CD4-positive, alpha-beta T cell treated with Interferon alpha-2 for 1 hour (primary cell): ENCODE results near the gene USP32.

Experiments used
- DNase-seq, 2 donors: peaks; one replicate each; pipeline ENCODE4 v3.0.0-alpha.2; 2020 to 2022

The USP32 gene

DNA sequence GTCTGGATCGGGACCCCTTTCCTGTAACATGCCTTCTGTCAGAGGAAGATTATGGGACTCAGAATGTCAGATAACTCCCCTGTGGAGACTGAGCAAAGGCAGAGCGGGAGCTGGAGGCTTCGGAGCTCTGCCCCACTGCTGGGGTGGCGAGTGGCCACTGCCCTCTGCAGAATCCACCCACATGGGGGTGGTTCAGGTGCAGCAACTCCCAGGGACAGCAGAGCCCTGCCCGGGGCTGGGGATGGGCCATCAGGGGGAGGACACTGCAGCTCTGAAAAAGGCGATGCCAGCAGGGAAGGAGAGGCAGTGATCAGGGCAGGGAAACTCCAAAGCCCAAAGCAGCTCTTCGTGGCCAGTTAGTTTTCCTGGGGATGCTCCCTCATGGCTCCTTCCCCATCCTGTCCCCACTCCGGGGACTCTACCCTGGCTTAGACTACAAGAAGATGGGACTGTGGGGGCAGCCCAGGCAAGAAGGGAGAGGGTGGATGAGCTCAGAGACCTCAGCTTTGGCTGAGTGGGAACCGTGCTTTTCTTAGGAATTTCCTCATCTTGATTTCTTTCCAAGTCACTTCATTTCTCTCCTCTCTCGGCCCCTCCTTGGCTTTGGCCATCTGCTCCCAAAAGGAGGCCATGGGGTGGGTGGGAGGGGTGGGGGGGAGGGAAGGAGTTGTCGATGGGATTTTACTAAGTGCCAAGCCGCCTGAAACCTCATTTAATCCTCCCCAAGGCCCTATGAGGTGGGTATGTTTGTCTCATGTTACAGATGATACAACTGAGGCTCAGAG lies 238.1 kb downstream of the USP32 start:
- no peak for DNase-seq

DNA sequence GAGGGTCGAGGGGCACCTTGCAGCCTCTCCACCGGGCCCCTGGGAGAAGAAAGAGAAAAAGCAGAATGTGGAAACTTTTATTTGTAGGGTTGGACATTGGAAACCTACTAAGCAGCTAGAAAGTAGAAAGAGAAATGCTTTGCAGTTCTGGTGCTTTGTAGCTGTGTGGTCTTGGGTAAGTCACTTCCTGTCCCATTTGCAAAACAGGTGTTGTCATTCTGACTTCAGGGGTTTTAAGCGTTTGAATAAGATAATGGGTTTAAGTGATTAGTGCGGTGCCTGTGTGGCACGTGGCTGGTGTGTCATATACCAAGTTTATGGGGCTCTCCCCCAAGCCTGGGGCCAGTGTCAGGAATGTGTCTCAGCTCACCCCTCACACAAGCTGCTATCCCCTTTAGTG lies 240.6 kb downstream of the USP32 start:
- peak in 1 of 2 donors; percentile 17 for DNase-seq

DNA sequence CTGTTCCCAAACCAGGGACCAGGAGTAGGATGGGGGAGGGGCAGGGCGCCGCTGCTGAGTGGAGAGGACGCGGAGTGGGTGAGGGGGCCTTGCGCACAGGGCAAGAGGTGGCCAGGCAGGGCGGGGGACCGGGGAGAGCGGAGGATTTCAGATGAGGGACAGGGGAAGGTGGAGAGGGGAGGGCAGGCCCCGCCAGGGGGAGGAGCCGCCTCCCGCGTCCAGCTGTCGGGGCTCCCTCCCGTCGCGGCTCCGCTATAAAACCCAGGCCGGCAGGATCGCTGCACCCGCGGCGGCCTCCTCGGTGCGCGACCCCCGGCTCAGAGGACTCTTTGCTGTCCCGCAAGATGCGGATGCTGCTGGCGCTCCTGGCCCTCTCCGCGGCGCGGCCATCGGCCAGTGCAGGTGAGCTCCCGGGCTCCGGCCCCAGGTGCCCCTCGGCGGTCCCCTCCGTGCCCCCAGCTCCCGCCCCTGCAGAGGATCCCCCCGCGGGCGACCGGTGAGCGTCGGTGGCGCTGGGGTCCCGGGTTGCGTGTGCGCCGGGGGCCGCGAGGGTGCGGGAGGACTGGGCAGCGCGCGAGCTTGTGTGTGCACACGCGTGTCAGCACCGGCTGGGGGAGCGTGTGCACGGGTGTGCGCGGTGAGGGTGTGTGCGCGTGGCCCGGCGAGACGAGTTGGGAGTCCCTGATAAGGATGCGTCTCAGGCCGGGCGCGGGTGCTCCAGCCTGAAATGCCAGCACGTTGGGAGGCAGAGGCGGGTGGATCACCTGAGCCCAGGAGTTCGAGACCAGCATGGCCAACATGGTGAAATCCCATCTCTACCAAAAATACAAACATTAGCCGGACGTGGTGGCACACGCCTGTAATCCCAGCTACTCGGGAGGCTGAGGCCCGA lies 242.0 kb downstream of the USP32 start, which contains the start of gene CA4:
Gene CA4 (plus strand): TSS at position 283 of the 892 bp plus-strand sequence. CDS start 62 bp downstream, at position 345.
- DNase-seq, result no peak

DNA sequence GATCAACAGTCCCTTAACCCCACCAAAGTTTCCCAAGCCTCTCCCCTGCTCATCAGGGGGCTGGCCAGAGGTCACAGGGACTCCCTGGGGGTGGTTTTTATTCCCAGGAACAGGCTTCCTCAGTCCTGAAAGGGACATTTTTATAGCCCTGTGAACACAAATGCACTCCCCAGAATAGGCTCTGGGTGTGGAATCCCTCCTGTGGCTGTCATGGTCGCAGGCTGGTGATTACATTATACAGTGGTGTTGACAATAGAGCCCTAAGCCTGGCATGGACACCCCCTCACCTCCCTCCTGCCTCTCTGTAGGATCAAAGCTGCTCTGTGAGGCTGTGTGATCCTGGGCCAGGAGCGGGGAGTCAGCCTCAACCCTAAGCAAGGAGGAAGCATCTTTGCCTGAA lies 243.6 kb downstream of the USP32 start:
- no peak for DNase-seq

DNA sequence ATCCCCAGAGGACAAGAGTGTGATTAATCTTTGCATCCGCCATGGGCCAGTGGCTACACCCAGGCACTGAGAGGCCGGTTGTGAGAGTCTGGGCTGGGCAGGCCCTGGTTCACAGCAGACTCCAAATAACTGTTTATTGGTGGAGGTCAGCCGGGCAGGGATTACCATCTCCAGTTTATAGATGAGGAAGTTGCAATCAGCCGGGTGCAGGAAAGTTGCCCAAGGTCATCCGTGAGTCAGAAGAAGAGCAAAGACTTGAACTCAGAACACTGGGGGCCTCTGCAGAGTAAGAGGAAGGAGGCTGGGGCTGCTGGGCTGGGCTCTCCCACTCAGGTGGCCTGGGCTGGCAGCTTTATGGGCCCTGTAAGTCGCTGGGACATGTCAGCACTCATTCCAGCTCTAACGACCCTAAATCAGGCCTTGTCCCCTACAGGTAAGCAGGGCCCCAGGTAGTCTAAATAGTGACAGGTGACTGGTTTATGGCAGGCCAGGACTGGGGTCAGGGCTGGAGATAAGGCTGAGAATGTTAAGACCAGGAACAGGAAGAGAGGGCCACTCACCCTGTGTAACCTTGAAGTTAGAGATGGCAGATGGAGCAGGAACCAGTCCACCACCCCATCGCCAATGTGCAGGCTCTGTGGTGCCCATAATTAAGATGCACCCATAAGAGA lies 244.2 kb downstream of the USP32 start:
- no peak for DNase-seq

DNA sequence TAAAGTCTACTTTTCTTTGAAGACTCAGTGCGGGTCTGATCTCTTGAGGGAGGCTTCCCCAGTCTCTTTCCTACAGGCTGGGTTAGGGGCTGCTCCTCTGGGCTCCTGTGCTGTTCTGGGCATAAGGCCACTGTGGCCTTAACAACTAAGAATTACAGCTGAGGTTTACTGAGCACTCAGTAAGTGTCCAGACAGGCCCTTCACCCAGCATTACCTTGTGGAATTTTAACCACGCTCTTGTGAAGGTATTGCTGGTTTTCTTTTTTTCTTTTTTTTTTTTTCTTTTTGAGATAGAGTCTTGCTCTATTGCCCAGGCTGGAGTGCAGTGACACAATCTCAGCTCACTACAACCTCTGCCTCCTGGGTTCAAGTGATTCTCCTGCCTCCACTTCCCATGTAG lies 245.7 kb downstream of the USP32 start:
- DNase-seq, result no peak

DNA sequence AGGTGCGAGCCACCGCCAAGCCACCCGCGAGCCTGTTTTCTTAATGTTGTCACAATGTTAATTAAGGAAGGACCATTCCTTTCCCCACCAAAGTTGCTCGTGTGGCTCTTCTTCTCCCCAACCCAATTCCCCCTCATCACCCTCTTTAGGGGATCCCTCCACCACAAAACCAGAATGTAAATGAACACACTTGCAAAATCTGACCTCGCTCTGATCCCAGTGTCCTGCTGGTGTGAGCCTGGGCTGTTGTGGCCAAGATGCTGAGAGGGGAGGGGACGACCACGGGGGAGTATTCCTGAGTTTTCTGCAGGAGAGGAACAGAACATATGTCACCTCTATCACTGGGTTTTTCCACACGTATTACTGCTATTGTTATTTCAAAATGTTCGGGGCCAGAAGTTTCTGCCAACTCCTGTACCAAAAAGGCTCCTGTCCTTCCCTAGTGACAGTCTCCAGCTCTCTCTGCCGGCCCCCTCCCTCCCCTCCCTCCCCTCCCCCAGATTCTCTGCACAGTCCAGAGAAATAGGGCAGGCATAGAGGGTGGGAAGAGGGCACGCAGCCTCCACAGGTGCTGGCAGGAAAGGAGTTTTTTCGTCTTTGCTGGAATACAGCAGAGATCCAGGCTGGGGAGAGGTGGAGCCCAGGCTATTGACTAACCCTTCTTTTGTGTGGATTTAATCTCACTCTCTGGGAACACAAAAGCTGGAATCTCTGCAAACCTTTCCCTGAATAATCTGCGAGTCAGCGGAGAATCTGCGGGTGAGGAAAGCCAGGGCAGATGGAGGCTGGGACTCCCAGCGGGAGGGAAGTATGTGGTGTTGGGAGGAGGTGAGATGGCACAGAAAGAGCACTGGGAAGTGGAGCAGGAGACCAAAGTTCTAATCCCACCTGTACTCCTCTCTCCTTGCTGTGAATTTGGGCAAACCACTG lies 246.7 kb downstream of the USP32 start:
- no peak for DNase-seq

DNA sequence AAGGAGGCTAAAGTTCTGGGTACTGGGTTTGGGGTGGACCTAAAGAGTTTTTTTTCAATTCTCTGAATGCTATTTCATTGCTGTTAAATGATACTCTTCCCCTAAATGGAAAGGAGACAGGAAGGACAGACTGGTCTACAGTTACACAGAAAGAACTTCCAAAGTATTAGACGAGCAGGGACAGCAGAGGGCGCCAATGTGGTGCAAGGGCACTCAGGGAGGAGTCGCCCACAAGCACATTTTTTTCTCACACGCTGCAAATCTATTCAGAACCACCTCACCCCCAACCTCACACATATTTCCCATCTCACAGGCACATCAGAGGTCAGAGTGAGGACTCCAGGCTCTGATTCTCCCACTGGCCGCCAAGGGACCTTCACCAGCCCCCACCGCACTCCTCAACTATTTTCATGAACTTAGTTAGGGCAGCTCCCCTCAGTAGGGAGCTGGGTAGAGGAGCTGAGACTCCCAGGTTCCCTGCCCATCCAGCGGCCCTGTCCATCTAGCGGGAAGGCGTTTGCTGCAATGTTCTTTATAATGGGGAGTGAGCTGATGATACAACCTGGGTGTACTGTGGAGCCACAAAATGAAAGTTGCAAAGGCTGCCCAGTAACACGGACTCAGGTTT lies 248.9 kb downstream of the USP32 start:
- DNase-seq, result peak; percentile 69 to 76

DNA sequence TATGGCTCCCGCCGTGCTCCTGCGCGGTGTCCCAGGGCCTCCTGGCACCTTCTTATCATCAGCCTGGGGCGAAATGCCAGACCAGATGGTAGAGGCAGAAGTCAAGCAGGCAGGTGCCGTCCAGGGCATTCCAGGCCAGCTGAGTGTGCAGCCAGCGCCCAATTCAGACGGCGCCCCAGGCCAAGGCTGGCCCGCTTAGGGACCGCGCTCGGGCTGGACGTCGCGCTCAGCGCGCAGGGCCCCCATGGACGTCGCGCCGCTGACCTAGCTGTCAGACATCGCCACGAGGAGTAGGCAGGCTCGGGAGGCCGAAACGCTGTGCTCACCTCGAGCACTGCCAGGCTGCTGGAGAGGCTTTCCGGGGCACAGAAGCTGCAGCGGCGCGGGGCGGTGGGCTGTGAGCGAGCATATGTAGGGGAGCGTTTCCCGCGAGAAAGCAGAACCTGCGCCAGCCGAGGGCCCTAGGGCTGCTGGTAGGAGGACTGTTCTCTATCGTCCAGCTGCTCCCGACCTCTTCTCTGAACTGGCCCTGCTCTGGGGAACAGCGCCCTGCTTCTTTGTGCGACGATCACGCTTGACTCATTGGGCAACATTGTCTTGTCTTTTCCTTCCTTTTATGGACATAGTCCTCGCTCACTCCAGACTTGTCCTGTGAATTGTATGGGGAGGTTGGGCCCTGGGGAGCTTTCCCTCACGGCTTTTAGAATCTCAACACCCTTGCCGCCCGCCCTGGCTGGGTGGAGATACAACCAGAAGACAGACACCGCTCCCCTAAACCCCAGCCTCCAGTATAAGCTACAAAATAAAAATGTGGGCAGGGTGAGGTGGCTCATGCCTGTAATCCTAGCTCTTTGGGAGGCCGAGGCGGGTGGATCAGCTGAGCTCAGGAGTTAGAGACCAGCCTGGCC lies 250.6 kb downstream of the USP32 start:
- DNase-seq, result no peak

DNA sequence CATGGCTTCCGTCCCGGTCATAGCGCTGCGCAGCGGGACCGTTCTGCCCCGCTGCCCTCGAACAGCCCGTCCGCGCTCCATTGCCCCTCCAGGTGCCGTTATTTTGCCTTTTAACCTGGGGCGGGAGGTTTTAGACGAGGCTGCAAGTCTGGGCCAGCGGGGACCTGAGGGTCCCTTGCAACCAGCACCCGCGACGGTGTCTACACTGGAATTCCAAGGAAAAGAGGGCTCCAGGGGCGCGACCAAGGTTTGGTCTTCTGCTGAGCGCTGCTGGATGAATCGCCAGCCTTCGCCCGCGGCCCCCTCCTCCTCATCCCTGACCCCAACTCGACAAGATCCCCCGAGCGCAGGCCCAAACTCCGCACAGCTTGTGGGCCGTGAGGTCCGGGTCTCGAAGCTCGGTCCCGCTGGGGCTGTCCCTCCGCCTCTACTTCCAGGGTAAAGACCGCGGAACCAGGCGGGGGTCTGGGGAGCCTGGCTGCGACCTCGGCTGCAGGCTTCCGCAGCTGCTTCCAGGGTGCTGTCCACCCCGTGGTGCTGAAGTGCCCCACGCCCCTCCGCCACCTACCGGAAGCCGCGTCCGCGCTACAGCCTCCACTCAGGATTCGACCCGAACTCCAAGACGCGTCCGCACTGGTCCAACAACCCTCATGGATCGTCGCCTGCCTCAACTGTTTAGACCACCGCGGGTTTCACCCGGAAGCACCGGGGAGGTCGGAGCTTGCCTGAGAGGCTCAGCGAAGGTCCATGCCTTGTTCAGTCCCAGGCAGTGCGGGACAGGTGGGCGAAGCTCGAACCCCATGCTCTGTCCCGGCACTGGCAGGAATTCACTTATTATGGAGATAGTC lies 252.3 kb downstream of the USP32 start:
- DNase-seq, result peak; percentile 56 to 69

DNA sequence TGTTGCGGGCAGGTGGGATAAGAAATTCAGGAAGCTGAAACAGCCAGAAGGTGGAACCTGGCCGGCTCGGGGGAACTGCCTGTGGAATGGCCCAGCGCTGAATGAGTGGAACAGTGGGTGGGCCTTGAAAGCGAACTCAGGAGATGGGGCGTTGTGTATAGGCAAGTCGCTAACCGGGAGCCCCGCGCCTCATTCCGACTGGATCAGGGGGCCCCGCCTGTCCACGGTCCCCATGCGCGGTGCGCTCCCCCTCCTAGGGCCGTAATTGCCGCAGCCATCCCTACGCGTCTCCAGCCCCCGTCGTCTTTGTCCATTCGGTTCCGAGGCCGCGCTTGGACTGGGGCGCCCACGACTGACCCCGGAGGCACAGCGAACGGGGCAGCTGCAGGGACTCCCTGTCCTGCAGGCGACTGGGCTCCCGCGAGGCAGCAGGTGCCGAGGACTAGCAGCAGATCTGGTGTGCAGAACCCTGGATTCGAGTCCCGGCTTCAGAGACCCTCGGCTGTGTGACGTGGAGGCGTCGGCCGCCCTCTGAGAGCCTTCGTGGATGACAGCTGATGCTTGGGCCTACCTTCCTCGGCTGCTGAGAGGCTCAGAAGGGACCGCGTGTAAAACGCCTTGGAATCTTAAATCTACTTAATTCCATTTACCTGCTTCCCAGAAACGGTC lies 253.0 kb downstream of the USP32 start:
- no peak for DNase-seq

DNA sequence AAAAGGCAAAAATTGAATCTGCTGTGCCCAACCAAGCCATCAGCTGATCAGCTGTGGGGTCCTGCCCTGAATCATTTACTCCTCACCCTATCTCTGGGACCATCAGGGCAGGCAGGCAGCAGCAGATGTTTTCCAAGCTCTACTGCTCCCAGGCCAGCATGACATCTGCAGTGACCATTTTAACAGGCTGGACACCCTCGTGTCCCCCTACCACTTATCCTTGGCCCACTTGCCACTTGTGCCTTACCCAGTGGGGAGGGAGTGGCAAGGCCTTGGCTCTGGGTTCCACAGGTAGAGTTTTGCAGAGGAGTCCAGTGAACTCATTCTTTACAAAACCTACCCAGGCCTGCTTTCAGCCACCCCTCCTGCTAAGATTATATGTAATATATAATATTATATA lies 254.2 kb downstream of the USP32 start:
- no peak for DNase-seq

DNA sequence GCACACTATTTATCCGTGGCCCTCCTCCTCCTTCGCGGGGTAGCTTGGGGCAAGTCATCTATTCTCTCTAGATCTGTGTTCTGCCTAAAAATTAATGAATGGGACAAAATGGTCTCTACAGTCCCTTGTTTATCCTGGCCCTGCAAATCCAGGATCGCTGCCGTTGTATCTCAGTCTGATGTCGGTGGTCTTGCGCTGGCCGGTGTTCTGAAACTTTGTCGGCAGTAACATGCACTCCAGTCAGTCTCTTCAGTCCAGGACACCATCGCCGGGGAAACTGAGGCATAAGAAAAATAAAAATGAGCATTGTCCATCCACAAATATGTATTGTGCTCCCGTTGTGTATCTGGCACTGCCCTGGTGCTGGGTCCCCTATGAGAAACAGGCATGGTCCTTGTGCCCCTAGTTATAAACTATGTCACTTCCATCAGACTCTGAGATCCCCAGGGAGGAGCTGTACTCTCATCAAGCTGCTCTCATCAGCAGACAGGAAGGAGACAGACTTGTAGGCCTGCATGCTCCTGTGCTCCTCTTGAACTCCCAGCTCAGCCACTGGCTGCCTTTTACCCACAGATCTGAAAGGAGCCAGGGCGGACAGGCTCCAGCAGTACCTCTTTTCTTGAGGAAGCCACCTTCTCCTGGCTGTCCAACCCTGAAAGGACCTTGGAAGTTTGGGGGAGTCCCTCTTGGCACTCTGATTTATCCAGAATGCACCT lies 255.8 kb downstream of the USP32 start:
- no peak for DNase-seq

DNA sequence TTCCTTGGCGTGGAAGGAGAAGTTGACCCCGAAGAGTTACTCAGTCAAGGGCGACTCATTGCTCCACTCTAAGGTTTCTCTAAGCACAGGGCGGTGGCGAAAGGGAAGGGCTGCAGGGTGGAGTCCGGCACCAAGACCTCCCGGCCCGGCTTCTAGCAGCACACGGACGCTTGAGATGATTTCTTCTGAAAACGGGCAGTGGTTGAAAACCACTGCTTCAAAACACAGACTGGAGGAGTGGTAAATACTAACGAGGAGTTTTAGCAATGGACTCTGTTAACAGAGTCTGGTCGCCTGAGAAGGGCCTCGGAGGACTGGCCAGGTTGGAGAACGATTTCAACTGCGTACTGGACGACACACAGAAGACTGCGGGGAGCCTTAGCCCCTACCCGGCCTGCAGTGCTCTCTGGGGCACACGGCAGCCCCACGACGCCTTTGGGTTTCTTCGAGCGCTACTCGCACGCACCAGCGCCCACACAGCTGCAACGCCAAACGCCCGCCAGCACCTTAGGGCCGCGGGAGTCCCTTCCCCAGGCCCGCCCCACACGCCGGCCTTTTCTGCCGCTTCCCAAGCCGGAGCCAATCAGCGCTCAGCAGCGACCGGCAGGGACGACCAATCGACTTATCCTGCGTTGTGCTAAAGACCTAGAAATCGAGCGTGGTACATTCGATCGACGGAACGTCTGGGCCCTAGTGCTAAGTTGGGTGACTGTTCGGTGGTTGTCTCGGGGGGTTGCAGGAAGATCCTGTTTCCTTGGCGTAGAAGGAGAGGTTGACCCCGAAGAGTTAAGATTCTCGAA lies 256.6 kb downstream of the USP32 start:
- peak; percentile 78 to 84 for DNase-seq

DNA sequence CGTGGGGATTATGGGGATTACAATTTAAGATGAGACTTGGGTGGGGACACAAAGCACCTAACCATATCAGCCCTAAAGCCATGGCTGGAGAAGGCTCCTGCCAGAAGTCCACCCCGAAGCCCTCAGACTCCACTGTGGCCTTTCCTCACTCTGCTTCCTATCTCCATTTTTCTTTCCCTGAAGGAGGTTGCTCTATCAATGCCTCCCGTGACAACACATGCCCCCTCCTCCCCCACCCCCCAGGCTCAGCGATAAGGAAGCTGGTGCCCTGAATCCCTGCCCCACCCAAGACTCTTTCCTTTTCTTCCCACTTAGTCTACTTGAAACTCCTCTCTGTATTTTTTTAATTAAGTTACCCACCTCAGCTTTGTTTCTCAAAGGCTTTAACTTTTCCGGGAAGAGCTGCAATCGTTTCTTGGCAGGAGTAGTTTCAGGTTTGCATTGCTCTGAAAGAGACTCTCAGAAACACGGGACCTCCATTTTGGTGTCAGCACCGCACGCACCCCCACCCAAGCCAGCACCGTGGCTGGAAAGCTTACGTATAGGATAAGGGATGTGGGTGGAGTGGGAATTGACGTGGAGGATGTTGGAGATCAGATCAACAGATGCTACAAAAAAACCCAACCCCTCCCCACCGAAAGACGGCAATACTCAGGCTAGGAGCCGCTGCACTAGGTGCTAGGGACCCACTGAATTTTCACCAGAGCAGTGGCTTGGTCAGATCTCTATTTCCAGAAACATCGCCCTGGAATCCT lies 257.4 kb downstream of the USP32 start:
- DNase-seq, result peak; percentile 12 to 34

DNA sequence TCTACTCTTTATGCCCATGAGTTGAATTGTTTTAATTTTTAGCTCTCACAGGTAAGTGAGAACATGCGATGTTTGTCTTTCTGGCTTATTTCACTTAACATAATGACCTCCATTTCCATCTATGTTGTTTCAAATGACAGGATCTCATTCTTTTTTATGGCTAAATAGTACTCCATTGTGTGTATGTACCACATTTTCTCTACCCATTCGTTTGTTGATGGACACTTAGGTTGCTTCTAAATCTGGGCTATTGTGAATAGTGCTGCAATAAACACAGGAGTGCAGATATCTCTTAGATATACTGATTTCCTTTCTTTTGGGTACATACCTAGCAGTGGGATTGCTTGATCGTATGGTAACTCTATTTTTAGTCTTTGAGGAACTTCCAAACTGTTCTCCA lies 261.5 kb downstream of the USP32 start:
- DNase-seq, result no peak

DNA sequence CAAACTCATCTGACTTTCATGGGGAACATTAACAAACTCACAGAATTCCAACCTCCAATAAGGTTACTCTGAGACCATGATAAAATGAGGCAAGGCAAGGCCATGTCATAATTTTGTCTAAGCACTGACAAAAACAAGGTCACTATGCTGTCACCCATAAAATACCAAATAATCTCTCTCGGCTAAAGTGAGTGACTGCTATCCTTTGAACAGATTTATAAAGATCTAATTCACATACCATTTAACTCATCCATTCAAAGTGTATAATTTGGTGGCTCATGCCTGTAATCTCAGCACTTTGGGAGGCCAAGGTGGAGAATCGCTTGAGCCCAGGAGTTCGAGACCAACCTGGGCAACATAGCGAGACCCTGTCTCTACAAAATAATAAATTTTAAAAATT lies 262.8 kb downstream of the USP32 start:
- DNase-seq, result no peak
